ENCODE measurements around the gene SLC35A5. TPM values are rescaled to one million over a fixed set of nuclear protein-coding genes. Genes with fewer than 3 reads are reported as not detected.

Gene SLC35A5
- total RNA-seq, 5 donors from 2014 or later (not counting 1 experiment from before 2014, with no cell fraction given): 11.7 to 20.4 (median 16.3) TPM

DNA sequence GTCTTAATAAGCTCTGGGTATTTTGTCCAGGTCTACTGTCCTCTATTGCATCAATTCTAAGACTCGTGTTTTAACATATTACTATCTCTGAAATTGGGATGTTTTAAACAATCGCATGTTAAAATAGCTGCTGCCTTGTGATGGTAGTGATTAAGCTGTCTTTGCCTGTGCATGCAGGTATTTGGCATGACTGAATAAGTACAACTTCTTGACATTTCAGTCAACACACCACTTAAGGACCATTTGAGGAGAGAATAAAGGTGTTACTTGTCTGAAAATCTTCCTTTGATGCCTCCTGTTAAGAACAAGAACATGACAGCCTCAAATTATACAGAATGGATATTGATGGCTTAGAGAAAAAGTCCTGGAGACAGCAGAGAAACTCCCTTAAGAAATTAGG lies 33.0 kb downstream of the SLC35A5 start:
- Mint-ChIP-seq H3K27me3 (no peaks in the 10 kb centered on the region), H3K4me3 (no peak overlapping the region), H3K27ac (no peak overlapping the region), H3K36me3 (peaks cover 59% of the 10 kb centered on the region), H3K4me1 (peaks cover 2 to 18% (median 3%) of the 10 kb centered on the region in 3 donors), H3K9me3 (peaks cover 4 to 11% (median 6%) of the 10 kb centered on the region in 3 donors)
- H3K4me1 ChIP-seq (ENCODE audit: control insufficient read depth in 1 of 2, extremely low read depth in 1 of 2, insufficient read depth in 2 of 2, low read length in 2 of 2): no peaks in the 10 kb centered on the region
- H3K27me3 ChIP-seq (replicated peaks in 1 of 2; ENCODE audit: control insufficient read depth in 2 of 2, extremely low read depth in 1 of 2, insufficient read depth in 2 of 2, low read length in 1 of 2): no peaks in the 10 kb centered on the region
- H3K27ac ChIP-seq (ENCODE audit: low read length): no peak overlapping the region
- no peak for ATAC-seq (replicated peaks in 1 of 4)
- H3K36me3 ChIP-seq (ENCODE audit: control insufficient read depth in 2 of 2, extremely low read depth in 1 of 2, insufficient read depth in 1 of 2, low read length in 1 of 2): peaks cover 0 to 10% of the 10 kb centered on the region in 2 donors
- no peaks in the 10 kb centered on the region for H3K9me3 ChIP-seq
- CTCF ChIA-PET: interaction anchor here (0.7 to 1.0 kb wide), 2 partner anchors 10 to 12 kb away, joined by 3 read pairs; no protein-coding TSS in a partner anchor
- POLR2A ChIA-PET: interaction anchor here (0.6 to 0.7 kb wide), 3 partner anchors 274 to 717 kb away, joined by 3 to 12 read pairs (median 4); no protein-coding TSS in a partner anchor
- H3K4me3 ChIP-seq (ENCODE audit: control insufficient read depth in 1 of 2, extremely low read depth in 1 of 2, low read length in 1 of 2): no peak overlapping the region
- no CpG with 5 or more reads among the region's 2 CpGs for WGBS (ENCODE audit: insufficient coverage)
- no peak for DNase-seq

DNA sequence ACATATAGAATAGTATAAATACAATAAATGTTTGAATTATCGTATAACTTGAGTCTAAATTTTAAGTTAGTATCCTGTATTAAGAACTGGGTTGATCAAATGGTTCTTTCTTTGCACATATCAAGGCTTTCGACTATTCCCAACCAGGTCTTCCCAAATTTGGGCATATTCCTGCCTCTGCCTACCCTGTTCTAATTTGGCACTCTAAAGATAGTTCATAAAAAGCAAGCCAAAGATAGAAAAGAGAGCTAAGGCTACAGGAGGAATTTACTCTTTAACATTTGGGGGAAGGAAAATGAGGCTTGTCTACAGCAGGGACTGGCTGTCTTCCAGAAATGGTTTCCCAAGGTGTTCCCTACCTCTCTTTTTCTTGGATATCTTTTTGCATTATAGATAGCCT lies 36.1 kb downstream of the SLC35A5 start:
- Mint-ChIP-seq H3K27me3 (no peaks in the 10 kb centered on the region), H3K4me3 (no peak overlapping the region), H3K27ac (no peak overlapping the region), H3K36me3 (peaks cover 30% of the 10 kb centered on the region), H3K4me1 (peaks cover 0 to 10% (median 1%) of the 10 kb centered on the region in 3 donors), H3K9me3 (peaks cover 0 to 3% (median under 1%) of the 10 kb centered on the region in 3 donors)
- DNase-seq (no peak), ATAC-seq (replicated peaks in 1 of 4) (no peak)
- no peaks in the 10 kb centered on the region for H3K4me1 ChIP-seq (ENCODE audit: control insufficient read depth in 1 of 2, extremely low read depth in 1 of 2, insufficient read depth in 2 of 2, low read length in 2 of 2)
- H3K27me3 ChIP-seq (replicated peaks in 1 of 2; ENCODE audit: control insufficient read depth in 2 of 2, extremely low read depth in 1 of 2, insufficient read depth in 2 of 2, low read length in 1 of 2): no peaks in the 10 kb centered on the region
- H3K9me3 ChIP-seq: no peaks in the 10 kb centered on the region
- no peak overlapping the region for H3K4me3 ChIP-seq (ENCODE audit: control insufficient read depth in 1 of 2, extremely low read depth in 1 of 2, low read length in 1 of 2)
- ChIA-PET CTCF (interaction anchor here in 1 of 2 donors (1.2 kb wide), 1 partner anchor 15 kb away, joined by 3 read pairs; no protein-coding TSS in a partner anchor), POLR2A (interaction anchor here in 1 of 2 donors (0.6 kb wide), 1 partner anchor 449 kb away, joined by 6 read pairs; no protein-coding TSS in a partner anchor)
- WGBS (ENCODE audit: insufficient coverage): no CpG with 5 or more reads among the region's 2 CpGs
- no peak overlapping the region for H3K27ac ChIP-seq (ENCODE audit: low read length)
- peaks cover 0 to 8% of the 10 kb centered on the region in 2 donors for H3K36me3 ChIP-seq (ENCODE audit: control insufficient read depth in 2 of 2, extremely low read depth in 1 of 2, insufficient read depth in 1 of 2, low read length in 1 of 2)

DNA sequence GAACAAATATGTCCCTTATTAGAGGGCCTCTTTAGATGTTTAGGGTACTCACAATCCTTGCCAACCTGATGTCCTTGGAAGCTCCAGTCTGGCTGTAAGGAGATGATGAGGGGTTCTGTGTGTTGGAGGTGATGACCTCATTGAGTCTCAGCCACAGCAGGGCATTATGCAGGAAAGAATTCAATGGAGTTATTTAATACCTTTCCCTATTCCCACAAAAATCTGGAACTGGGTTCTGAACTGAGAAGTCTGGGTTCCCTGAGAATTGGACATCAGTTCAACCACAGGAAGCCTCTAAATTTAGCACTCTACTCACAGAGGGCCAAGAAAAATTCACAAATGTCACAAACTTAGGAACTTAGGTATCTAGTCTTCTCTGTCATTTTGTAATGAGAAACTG lies 36.9 kb downstream of the SLC35A5 start:
- ATAC-seq (replicated peaks in 1 of 4) (no peak), DNase-seq (no peak)
- peaks cover 0 to 10% (median 1%) of the 10 kb centered on the region in 3 donors for H3K4me1 Mint-ChIP-seq
- Histone ChIP-seq H3K27me3 (replicated peaks in 1 of 2; ENCODE audit: control insufficient read depth in 2 of 2, extremely low read depth in 1 of 2, insufficient read depth in 2 of 2, low read length in 1 of 2) (no peaks in the 10 kb centered on the region), H3K9me3 (no peaks in the 10 kb centered on the region), H3K4me1 (ENCODE audit: control insufficient read depth in 1 of 2, extremely low read depth in 1 of 2, insufficient read depth in 2 of 2, low read length in 2 of 2) (no peaks in the 10 kb centered on the region), H3K4me3 (ENCODE audit: control insufficient read depth in 1 of 2, extremely low read depth in 1 of 2, low read length in 1 of 2) (no peak overlapping the region), H3K27ac (ENCODE audit: low read length) (no peak overlapping the region), H3K36me3 (ENCODE audit: control insufficient read depth in 2 of 2, extremely low read depth in 1 of 2, insufficient read depth in 1 of 2, low read length in 1 of 2) (peaks cover 0 to 2% of the 10 kb centered on the region in 2 donors)
- CTCF ChIA-PET: no interaction called here
- POLR2A ChIA-PET: no interaction called here
- no peaks in the 10 kb centered on the region for H3K9me3 Mint-ChIP-seq
- H3K27me3 Mint-ChIP-seq: no peaks in the 10 kb centered on the region
- peaks cover 24% of the 10 kb centered on the region for H3K36me3 Mint-ChIP-seq
- no peak overlapping the region for H3K27ac Mint-ChIP-seq
- no peak overlapping the region for H3K4me3 Mint-ChIP-seq

DNA sequence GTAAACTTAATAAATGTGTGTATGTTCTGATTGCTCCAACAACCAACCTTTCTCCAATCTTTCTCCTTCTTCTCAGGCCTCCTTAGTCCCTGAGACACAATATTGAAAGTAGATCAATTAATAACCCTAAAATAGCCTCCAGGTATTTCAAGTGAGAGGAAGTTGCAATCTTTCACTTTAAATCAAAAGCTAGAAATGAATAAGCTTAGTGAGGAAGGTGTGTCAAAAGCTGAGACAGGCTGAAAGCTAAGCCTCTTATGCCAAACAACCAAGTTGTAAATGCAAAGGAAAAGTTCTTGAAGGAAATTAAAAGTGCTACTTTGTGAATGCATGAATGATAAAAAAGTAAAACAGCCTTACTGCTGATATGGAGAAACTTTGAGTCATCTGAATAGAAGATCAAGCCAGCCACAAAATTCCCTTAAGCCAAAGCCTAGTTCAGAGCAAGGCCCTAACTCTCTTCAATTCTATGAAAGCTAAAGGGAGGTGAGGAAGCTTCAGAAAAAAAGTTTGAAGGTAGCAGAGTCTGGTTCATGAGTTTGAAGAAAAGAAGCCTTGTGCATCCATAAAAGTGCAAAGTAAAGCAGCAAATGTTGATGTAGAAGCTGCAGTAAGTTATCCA lies 40.5 kb downstream of the SLC35A5 start:
- no peak overlapping the region for H3K27ac ChIP-seq (ENCODE audit: low read length)
- H3K4me3 ChIP-seq (ENCODE audit: control insufficient read depth in 1 of 2, extremely low read depth in 1 of 2, low read length in 1 of 2): no peak overlapping the region
- ATAC-seq (replicated peaks in 1 of 4) (no peak), DNase-seq (no peak)
- Mint-ChIP-seq H3K4me1 (peaks cover 0 to 20% (median 8%) of the 10 kb centered on the region in 3 donors), H3K9me3 (no peaks in the 10 kb centered on the region), H3K36me3 (peaks cover 11% of the 10 kb centered on the region), H3K27me3 (peaks cover 0 to 1% of the 10 kb centered on the region in 2 donors), H3K27ac (no peak overlapping the region), H3K4me3 (no peak overlapping the region)
- CTCF ChIA-PET: no interaction called here
- peaks cover 0 to 5% of the 10 kb centered on the region in 2 experiments for H3K4me1 ChIP-seq (ENCODE audit: control insufficient read depth in 1 of 2, extremely low read depth in 1 of 2, insufficient read depth in 2 of 2, low read length in 2 of 2)
- no peaks in the 10 kb centered on the region for H3K36me3 ChIP-seq (ENCODE audit: control insufficient read depth in 2 of 2, extremely low read depth in 1 of 2, insufficient read depth in 1 of 2, low read length in 1 of 2)
- H3K9me3 ChIP-seq: no peaks in the 10 kb centered on the region
- no peaks in the 10 kb centered on the region for H3K27me3 ChIP-seq (replicated peaks in 1 of 2; ENCODE audit: control insufficient read depth in 2 of 2, extremely low read depth in 1 of 2, insufficient read depth in 2 of 2, low read length in 1 of 2)
- POLR2A ChIA-PET: no interaction called here

DNA sequence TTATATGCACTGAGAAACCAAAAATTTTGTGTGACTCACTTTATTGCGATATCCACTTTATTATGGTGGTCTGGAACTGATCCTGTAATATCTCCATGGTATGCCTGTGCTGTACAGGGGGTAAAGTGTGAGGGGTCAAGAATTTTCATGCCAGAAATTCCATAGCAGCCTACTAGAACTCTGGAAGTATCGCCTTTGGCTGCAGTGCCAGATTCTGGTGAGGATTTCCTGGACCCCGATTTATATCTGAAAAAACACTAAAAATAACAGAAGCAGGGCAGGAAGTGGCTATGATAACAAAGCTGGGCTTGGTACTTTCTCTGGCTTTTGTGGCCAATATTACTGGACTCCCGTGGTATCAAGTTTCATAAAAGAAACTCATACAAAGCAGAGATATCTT lies 42.7 kb downstream of the SLC35A5 start:
- Histone ChIP-seq H3K9me3 (no peaks in the 10 kb centered on the region), H3K36me3 (ENCODE audit: control insufficient read depth in 2 of 2, extremely low read depth in 1 of 2, insufficient read depth in 1 of 2, low read length in 1 of 2) (no peaks in the 10 kb centered on the region), H3K4me3 (ENCODE audit: control insufficient read depth in 1 of 2, extremely low read depth in 1 of 2, low read length in 1 of 2) (no peak overlapping the region), H3K27ac (ENCODE audit: low read length) (no peak overlapping the region), H3K27me3 (replicated peaks in 1 of 2; ENCODE audit: control insufficient read depth in 2 of 2, extremely low read depth in 1 of 2, insufficient read depth in 2 of 2, low read length in 1 of 2) (no peaks in the 10 kb centered on the region), H3K4me1 (ENCODE audit: control insufficient read depth in 1 of 2, extremely low read depth in 1 of 2, insufficient read depth in 2 of 2, low read length in 2 of 2) (peaks cover 0 to 5% of the 10 kb centered on the region in 2 experiments)
- Mint-ChIP-seq H3K9me3 (no peaks in the 10 kb centered on the region), H3K36me3 (no peaks in the 10 kb centered on the region), H3K27ac (no peak overlapping the region), H3K4me1 (peaks cover 0 to 20% (median 8%) of the 10 kb centered on the region in 3 donors), H3K4me3 (no peak overlapping the region), H3K27me3 (peaks cover 5 to 8% of the 10 kb centered on the region in 2 donors)
- POLR2A ChIA-PET: no interaction called here
- ATAC-seq (replicated peaks in 1 of 4) (no peak), DNase-seq (no peak)
- no CpG with 5 or more reads among the region's 4 CpGs for WGBS (ENCODE audit: insufficient coverage)
- CTCF ChIA-PET: interaction anchor here in 1 of 2 donors (1.0 kb wide), 1 partner anchor 10 kb away, joined by 3 read pairs; no protein-coding TSS in a partner anchor

GRCh38 chr3:112605285-112605684 lies 43.4 kb downstream of the SLC35A5 start:
- WGBS (ENCODE audit: insufficient coverage): 75% methylated on average over 7 of the region's 9 CpGs
- ChIA-PET POLR2A (no interaction called here), CTCF (interaction anchor here (0.6 to 1.0 kb wide), 3 partner anchors 10 to 43 kb away, joined by 3 read pairs; no protein-coding TSS in a partner anchor)
- Histone ChIP-seq H3K4me1 (ENCODE audit: control insufficient read depth in 1 of 2, extremely low read depth in 1 of 2, insufficient read depth in 2 of 2, low read length in 2 of 2) (peaks cover 0 to 5% of the 10 kb centered on the region in 2 experiments), H3K27ac (ENCODE audit: low read length) (no peak overlapping the region), H3K9me3 (no peaks in the 10 kb centered on the region), H3K4me3 (ENCODE audit: control insufficient read depth in 1 of 2, extremely low read depth in 1 of 2, low read length in 1 of 2) (no peak overlapping the region), H3K36me3 (ENCODE audit: control insufficient read depth in 2 of 2, extremely low read depth in 1 of 2, insufficient read depth in 1 of 2, low read length in 1 of 2) (no peaks in the 10 kb centered on the region), H3K27me3 (replicated peaks in 1 of 2; ENCODE audit: control insufficient read depth in 2 of 2, extremely low read depth in 1 of 2, insufficient read depth in 2 of 2, low read length in 1 of 2) (no peaks in the 10 kb centered on the region)
- Mint-ChIP-seq H3K36me3 (no peaks in the 10 kb centered on the region), H3K4me3 (no peak overlapping the region), H3K27me3 (peaks cover 5 to 8% of the 10 kb centered on the region in 2 donors), H3K4me1 (peaks cover 0 to 20% (median 8%) of the 10 kb centered on the region in 3 donors), H3K9me3 (no peaks in the 10 kb centered on the region), H3K27ac (no peak overlapping the region)
- no peak for ATAC-seq (replicated peaks in 1 of 4)
- DNase-seq: no peak

Measured in T-cell (primary cell).